Mononuclear cell (primary cell): Measurements from ENCODE around the gene OR9Q2. TPM values are rescaled to one million over a fixed set of nuclear protein-coding genes. Genes with fewer than 3 reads are reported as not detected.

ENCODE experiments used
- H3K27me3 ChIP-seq: 2 replicates; pipeline ENCODE4 v1.6.0; 2011; ENCODE audit warnings: low read length, control low read depth; ENCODE audit not compliant: insufficient read depth
- H3K4me1 ChIP-seq: 2 replicates; pipeline ENCODE4 v1.5.1; 2011; ENCODE audit warnings: mild to moderate bottlenecking, low read length, control low read depth; ENCODE audit not compliant: insufficient read depth
- H3K4me3 ChIP-seq: 2 replicates; pipeline ENCODE4 v1.5.1; 2011; ENCODE audit warnings: mild to moderate bottlenecking, low read length, moderate library complexity
- H3K9me3 ChIP-seq: 2 replicates; pipeline ENCODE4 v1.5.1; 2011; ENCODE audit warnings: low read depth, mild to moderate bottlenecking, control low read depth, low read length
- total RNA-seq: library from RNA; depleted of rRNA; stranded (reverse); fragments of >200 nt; gene quantifications from one replicate; pipeline ENCODE4 v1.2.3, GENCODE V29; 2012

The OR9Q2 gene
- total RNA-seq, 1 donor, result not detected

GRCh38 chr11:58216476-58216875, 27.6 kb downstream of the OR9Q2 start:
- H3K4me3 ChIP-seq, result no peak overlapping the region
- no peaks in the 10 kb centered on the region for H3K27me3 ChIP-seq
- H3K4me1 ChIP-seq, result no peaks in the 10 kb centered on the region
- H3K9me3 ChIP-seq, result no peaks in the 10 kb centered on the region

- Histone ChIP-seq H3K27me3 (no peaks in the 10 kb centered on the region), H3K9me3 (no peaks in the 10 kb centered on the region), H3K4me1 (no peaks in the 10 kb centered on the region), H3K4me3 (no peak overlapping the region)
Measured at GRCh38 chr11:58222721-58223120, 33.9 kb downstream of the OR9Q2 start.

GRCh38 chr11:58227956-58228615, 39.2 kb downstream of the OR9Q2 start:
- Histone ChIP-seq H3K4me3 (no peak overlapping the region), H3K9me3 (no peaks in the 10 kb centered on the region), H3K4me1 (no peaks in the 10 kb centered on the region), H3K27me3 (no peaks in the 10 kb centered on the region)

Other genes with a start within 250 kb of the OR9Q2 start
- not detected for gene OR9Q1, start 165.2 kb upstream of the OR9Q2 start, total RNA-seq
- not detected for gene OR6Q1, start 158.1 kb upstream of the OR9Q2 start, total RNA-seq
- not detected for gene OR9I1, start 63.5 kb upstream of the OR9Q2 start, total RNA-seq
- gene OR1S2, start 15.1 kb downstream of the OR9Q2 start, total RNA-seq, result not detected
- not detected for gene OR1S1, start 23.6 kb downstream of the OR9Q2 start, total RNA-seq
- not detected for gene OR10Q1, start 39.8 kb downstream of the OR9Q2 start, total RNA-seq
- not detected for gene OR10W1, start 79.2 kb downstream of the OR9Q2 start, total RNA-seq
- not detected for gene OR5B17, start 170.0 kb downstream of the OR9Q2 start, total RNA-seq
- not detected for gene OR5B3, start 217.8 kb downstream of the OR9Q2 start, total RNA-seq
- gene OR5B2, start 239.1 kb downstream of the OR9Q2 start, total RNA-seq, result 0.10 TPM